ENCODE measurements around the gene RBM33. TPM values are rescaled to one million over a fixed set of nuclear protein-coding genes. Genes with fewer than 3 reads are reported as not detected.

Gene RBM33
- total and polyA plus RNA-seq, 10 of the 15 experiments (the other 5 are each of a cell fraction or from before 2014, with no cell fraction given), result 4.7 to 67.2 (median 24.3) TPM

- Histone ChIP-seq H3K27me3 (replicated peaks in 1 of 2; ENCODE audit: control insufficient read depth in 2 of 2, insufficient read depth in 2 of 2, low read length in 1 of 2) (no peaks in the 10 kb centered on the region; a peak in 1 of 4 replicates), H3K79me2 (ENCODE audit: control insufficient read depth, insufficient read depth, low read length) (no peaks in the 10 kb centered on the region), H2AFZ (ENCODE audit: control insufficient read depth, low read depth, low read length) (no peak overlapping the region), H3K36me3 (ENCODE audit: control insufficient read depth in 2 of 2, insufficient read depth in 2 of 2, low read length in 1 of 2) (peaks cover 1 to 3% of the 10 kb centered on the region in 2 experiments; a peak in 2 of 4 replicates), H3K4me1 (ENCODE audit: control insufficient read depth, insufficient read depth, low read length) (no peaks in the 10 kb centered on the region), H3K9ac (ENCODE audit: control insufficient read depth, insufficient read depth, low read length) (no peak overlapping the region), H3K4me3 (no peak overlapping the region), H4K20me1 (ENCODE audit: control insufficient read depth, insufficient read depth) (no peaks in the 10 kb centered on the region), H3K27ac (ENCODE audit: control insufficient read depth, insufficient read depth) (no peak overlapping the region), H3K9me3 (replicated peaks; ENCODE audit: control insufficient read depth, insufficient read depth, low read length) (no peaks in the 10 kb centered on the region), H3K4me2 (ENCODE audit: control insufficient read depth, insufficient read depth) (no peak overlapping the region)
- ChIA-PET POLR2A (interaction anchor here (0.7 kb wide), 1 partner anchor 862 kb away, joined by 3 read pairs; no protein-coding TSS in a partner anchor), RAD21 (ENCODE audit: unreplicated experiment) (no interaction called here), SMC1A (ENCODE audit: uncharacterized antibody, unreplicated experiment) (no interaction called here), CTCF (interaction anchor here (1.3 kb wide), 1 partner anchor 188 kb away, joined by 6 read pairs; no protein-coding TSS in a partner anchor)
- intact Hi-C loops (cut with micrococcal nuclease; ENCODE audit: unreplicated experiment) (no loop called here), in situ Hi-C loops (cut with MboI) (no loop called here)
- DNase-seq (ENCODE audit: low read depth, low spot score) (no peak), ATAC-seq (no peak), FAIRE-seq (no peak)
- 100% methylated on average over 10 of the region's 10 CpGs for WGBS (ENCODE audit: insufficient coverage, insufficient replicate concordance, low lambda C conversion rate, missing lambda C conversion rate)
- BruUV-seq (replicated peaks), result no TSS peak
- TF ChIP-seq, protein P1, sequence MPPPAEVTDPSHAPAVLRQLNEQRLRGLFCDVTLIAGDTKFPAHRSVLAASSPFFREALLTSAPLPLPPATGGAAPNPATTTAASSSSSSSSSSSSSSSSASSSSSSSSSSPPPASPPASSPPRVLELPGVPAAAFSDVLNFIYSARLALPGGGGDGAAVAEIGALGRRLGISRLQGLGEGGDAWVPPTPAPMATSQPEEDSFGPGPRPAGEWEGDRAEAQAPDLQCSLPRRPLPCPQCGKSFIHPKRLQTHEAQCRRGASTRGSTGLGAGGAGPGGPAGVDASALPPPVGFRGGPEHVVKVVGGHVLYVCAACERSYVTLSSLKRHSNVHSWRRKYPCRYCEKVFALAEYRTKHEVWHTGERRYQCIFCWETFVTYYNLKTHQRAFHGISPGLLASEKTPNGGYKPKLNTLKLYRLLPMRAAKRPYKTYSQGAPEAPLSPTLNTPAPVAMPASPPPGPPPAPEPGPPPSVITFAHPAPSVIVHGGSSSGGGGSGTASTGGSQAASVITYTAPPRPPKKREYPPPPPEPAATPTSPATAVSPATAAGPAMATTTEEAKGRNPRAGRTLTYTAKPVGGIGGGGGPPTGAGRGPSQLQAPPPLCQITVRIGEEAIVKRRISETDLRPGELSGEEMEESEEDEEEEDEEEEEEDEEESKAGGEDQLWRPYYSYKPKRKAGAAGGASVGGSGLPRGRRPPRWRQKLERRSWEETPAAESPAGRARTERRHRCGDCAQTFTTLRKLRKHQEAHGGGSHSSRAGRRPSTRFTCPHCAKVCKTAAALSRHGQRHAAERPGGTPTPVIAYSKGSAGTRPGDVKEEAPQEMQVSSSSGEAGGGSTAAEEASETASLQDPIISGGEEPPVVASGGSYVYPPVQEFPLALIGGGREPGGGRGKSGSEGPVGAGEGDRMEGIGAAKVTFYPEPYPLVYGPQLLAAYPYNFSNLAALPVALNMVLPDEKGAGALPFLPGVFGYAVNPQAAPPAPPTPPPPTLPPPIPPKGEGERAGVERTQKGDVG (CRISPR knock-in tag; IDR thresholded peaks at IDR 0.05), result no peak
- TF ChIP-seq SUZ12 (IDR thresholded peaks at IDR 0.05; ENCODE audit: unreplicated experiment), result no peak
- no peak for TF ChIP-seq CBFB (IDR thresholded peaks at IDR 0.05; ENCODE audit: low read depth)
- no peak for TF ChIP-seq DPF2 (IDR thresholded peaks at IDR 0.05)
- no peak for TF ChIP-seq IKZF1 (conservative IDR thresholded peaks at IDR 0.05)
- TF ChIP-seq SREBF2 (IDR thresholded peaks at IDR 0.05; ENCODE audit: low read length), result no peak
- TF ChIP-seq RAD51 (IDR thresholded peaks at IDR 0.05), result no peak
- TF ChIP-seq CEBPB (IDR thresholded peaks at IDR 0.05; ENCODE audit: borderline replicate concordance in 1 of 2, low read depth in 2 of 2, low read length in 2 of 2), result no peak
- no peak for TF ChIP-seq SMAD1 (IDR thresholded peaks at IDR 0.05; ENCODE audit: low read depth, partially characterized antibody)
- no peak for TF ChIP-seq ATF7 (IDR thresholded peaks at IDR 0.05; ENCODE audit: low read depth)
- no peak for TF ChIP-seq TCF12 (IDR thresholded peaks at IDR 0.05; ENCODE audit: low read depth, low read length)
- no peak for TF ChIP-seq HDAC6 (IDR thresholded peaks at IDR 0.05; ENCODE audit: unreplicated experiment)
- no peak for TF ChIP-seq HCFC1 (IDR thresholded peaks at IDR 0.05; ENCODE audit: low read length)
- TF ChIP-seq, protein P2, sequence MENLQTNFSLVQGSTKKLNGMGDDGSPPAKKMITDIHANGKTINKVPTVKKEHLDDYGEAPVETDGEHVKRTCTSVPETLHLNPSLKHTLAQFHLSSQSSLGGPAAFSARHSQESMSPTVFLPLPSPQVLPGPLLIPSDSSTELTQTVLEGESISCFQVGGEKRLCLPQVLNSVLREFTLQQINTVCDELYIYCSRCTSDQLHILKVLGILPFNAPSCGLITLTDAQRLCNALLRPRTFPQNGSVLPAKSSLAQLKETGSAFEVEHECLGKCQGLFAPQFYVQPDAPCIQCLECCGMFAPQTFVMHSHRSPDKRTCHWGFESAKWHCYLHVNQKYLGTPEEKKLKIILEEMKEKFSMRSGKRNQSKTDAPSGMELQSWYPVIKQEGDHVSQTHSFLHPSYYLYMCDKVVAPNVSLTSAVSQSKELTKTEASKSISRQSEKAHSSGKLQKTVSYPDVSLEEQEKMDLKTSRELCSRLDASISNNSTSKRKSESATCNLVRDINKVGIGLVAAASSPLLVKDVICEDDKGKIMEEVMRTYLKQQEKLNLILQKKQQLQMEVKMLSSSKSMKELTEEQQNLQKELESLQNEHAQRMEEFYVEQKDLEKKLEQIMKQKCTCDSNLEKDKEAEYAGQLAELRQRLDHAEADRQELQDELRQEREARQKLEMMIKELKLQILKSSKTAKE (IDR thresholded peaks at IDR 0.05; ENCODE audit: low read depth, poor library complexity, severe bottlenecking), result no peak
- no peak for TF ChIP-seq RFX5 (IDR thresholded peaks at IDR 0.05; ENCODE audit: low read depth, low read length)
- TF ChIP-seq MEF2A (IDR thresholded peaks at IDR 0.05; ENCODE audit: insufficient read depth, low read depth, low read length), result no peak
These were observed 142.0 kb downstream of the RBM33 start for GRCh38 chr7:155786491-155786890.
